Measurements from ENCODE around the gene TBC1D19. TPM values are rescaled to one million over a fixed set of nuclear protein-coding genes. Genes with fewer than 3 reads are reported as not detected.

Gene TBC1D19
- total RNA-seq, 4 donors from 2014 or later, result 4.3 to 78.4 (median 6.2) TPM

GRCh38 chr4:26719954-26720552 is 136.2 kb downstream of the TBC1D19 start:
- TF ChIP-seq POLR2A (IDR thresholded peaks at IDR 0.05), result no peak
- TF ChIP-seq CTCF (IDR thresholded peaks at IDR 0.05), result peak in 4 of 6 experiments; percentile 38 to 46 (median 42)
- DNase-seq, result no peak
- H3K27me3 ChIP-seq, result no peaks in the 10 kb centered on the region

GRCh38 chr4:26721685-26722084 is 137.8 kb downstream of the TBC1D19 start:
- TF ChIP-seq CTCF (IDR thresholded peaks at IDR 0.05) (no peak), POLR2A (IDR thresholded peaks at IDR 0.05) (no peak)
- H3K9me3 ChIP-seq, result no peaks in the 10 kb centered on the region

More at GRCh38 chr4:26719954-26720552, 136.2 kb downstream of the TBC1D19 start:
- no peak overlapping the region for H3K4me3 ChIP-seq
- H3K9me3 ChIP-seq, result no peaks in the 10 kb centered on the region
- H3K36me3 ChIP-seq, result no peaks in the 10 kb centered on the region
- H3K27ac ChIP-seq, result no peak overlapping the region
- H3K4me1 ChIP-seq, result no peaks in the 10 kb centered on the region

GRCh38 chr4:26723216-26723615 is 139.3 kb downstream of the TBC1D19 start:
- TF ChIP-seq CTCF (IDR thresholded peaks at IDR 0.05) (no peak), POLR2A (IDR thresholded peaks at IDR 0.05) (no peak)
- no peak for DNase-seq
- Histone ChIP-seq H3K4me3 (no peak overlapping the region), H3K36me3 (no peaks in the 10 kb centered on the region), H3K27ac (no peak overlapping the region), H3K27me3 (no peaks in the 10 kb centered on the region), H3K9me3 (no peaks in the 10 kb centered on the region), H3K4me1 (no peaks in the 10 kb centered on the region)

More at GRCh38 chr4:26721685-26722084, 137.8 kb downstream of the TBC1D19 start:
- H3K4me3 ChIP-seq, result no peak overlapping the region
- H3K4me1 ChIP-seq, result no peaks in the 10 kb centered on the region
- H3K36me3 ChIP-seq, result no peaks in the 10 kb centered on the region
- no peak overlapping the region for H3K27ac ChIP-seq
- no peak for DNase-seq
- H3K27me3 ChIP-seq, result no peaks in the 10 kb centered on the region

GRCh38 chr4:26724534-26724933 is 140.7 kb downstream of the TBC1D19 start:
- H3K36me3 ChIP-seq, result no peaks in the 10 kb centered on the region
- H3K9me3 ChIP-seq, result no peaks in the 10 kb centered on the region
- no peaks in the 10 kb centered on the region for H3K27me3 ChIP-seq
- no peak overlapping the region for H3K27ac ChIP-seq
- no peaks in the 10 kb centered on the region for H3K4me1 ChIP-seq
- TF ChIP-seq POLR2A (IDR thresholded peaks at IDR 0.05) (no peak), CTCF (IDR thresholded peaks at IDR 0.05) (no peak)
- no peak overlapping the region for H3K4me3 ChIP-seq
- DNase-seq, result no peak

- TF ChIP-seq POLR2A (IDR thresholded peaks at IDR 0.05), result no peak
- no peak for TF ChIP-seq CTCF (IDR thresholded peaks at IDR 0.05)
- Histone ChIP-seq H3K4me1 (no peaks in the 10 kb centered on the region), H3K36me3 (no peaks in the 10 kb centered on the region), H3K9me3 (no peaks in the 10 kb centered on the region), H3K27me3 (no peaks in the 10 kb centered on the region), H3K27ac (no peak overlapping the region), H3K4me3 (no peak overlapping the region)
- DNase-seq, result no peak
Measured at GRCh38 chr4:26726655-26727387, 142.9 kb downstream of the TBC1D19 start.
